Panc1 (cell line): ENCODE results near the gene C2CD3.

Source experiments
- CTCF ChIP-seq: fragments of 450-650 bp; IDR thresholded peaks from 2 replicates; pipeline ENCODE4 v1.5.1; 2017; ENCODE audit warnings: mild to moderate bottlenecking
- POLR2AphosphoS5 ChIP-seq: IDR thresholded peaks from 2 replicates; pipeline ENCODE4 v1.6.1; 2012; ENCODE audit warnings: mild to moderate bottlenecking, low read depth, low read length, moderate library complexity
- REST ChIP-seq, 2 experiments: IDR thresholded peaks; 2 replicates each; pipeline ENCODE4 v1.6.1; 2011 to 2012; ENCODE audit warnings: low read depth in 2 of 2, control low read depth in 1 of 2, low read length in 1 of 2, mild to moderate bottlenecking in 1 of 2, moderate library complexity in 1 of 2; ENCODE audit not compliant: insufficient read depth in 1 of 2
- SIN3A ChIP-seq: IDR thresholded peaks from 2 replicates; pipeline ENCODE4 v1.6.1; 2012; ENCODE audit warnings: low read depth, mild to moderate bottlenecking, low read length, moderate library complexity, borderline replicate concordance; ENCODE audit not compliant: insufficient read depth
- TCF7L2 ChIP-seq: IDR thresholded peaks from 2 replicates; pipeline ENCODE4 v1.6.1; 2011; ENCODE audit warnings: mild to moderate bottlenecking, low read depth, low read length, inconsistent platforms

DNA sequence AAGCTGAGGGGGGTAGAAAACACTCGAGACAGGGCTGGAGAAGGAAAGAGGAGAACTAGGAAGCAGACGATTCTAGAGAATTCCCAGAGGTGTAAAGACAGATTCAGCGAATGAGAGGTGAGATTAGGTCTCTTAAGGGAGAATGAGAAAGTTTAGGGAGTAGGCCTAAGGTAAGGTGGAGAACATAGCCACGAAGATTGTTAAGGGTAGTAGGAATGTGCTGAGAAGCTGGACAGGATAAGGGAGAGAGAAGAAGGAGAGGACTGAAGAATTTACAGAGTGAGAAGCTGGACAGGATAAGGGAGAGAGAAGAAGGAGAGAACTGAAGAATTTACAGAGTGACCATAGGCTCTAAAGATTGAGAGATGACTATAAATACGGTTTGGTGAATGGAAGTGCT lies 1.2 kb upstream of the C2CD3 start:
- TF ChIP-seq TCF7L2, result no peak
- no peak for TF ChIP-seq CTCF
- no peak for TF ChIP-seq POLR2AphosphoS5
- TF ChIP-seq REST (IDR thresholded peaks at IDR 0.05; ENCODE audit: insufficient read depth in 1 of 2, low read depth in 2 of 2, low read length in 1 of 2), result no peak
- TF ChIP-seq SIN3A, result no peak
